Stimulated activated CD8-positive, alpha-beta memory T cell treated with anti-CD3 and anti-CD28 coated beads, Interleukin-15, amount 100 ng/mL, for 1 hour (primary cell): ENCODE measurements around the gene MYL5.
"Not testable (repeated sequence)": the region's sequence is repeated elsewhere in the genome, so short reads cannot be mapped to it uniquely, and the experiment has no call there.

Experiments
- DNase-seq: peaks from one replicate; pipeline ENCODE4 v3.0.0-alpha.2; 2020; ENCODE audit warnings: low read depth

Gene MYL5

DNA sequence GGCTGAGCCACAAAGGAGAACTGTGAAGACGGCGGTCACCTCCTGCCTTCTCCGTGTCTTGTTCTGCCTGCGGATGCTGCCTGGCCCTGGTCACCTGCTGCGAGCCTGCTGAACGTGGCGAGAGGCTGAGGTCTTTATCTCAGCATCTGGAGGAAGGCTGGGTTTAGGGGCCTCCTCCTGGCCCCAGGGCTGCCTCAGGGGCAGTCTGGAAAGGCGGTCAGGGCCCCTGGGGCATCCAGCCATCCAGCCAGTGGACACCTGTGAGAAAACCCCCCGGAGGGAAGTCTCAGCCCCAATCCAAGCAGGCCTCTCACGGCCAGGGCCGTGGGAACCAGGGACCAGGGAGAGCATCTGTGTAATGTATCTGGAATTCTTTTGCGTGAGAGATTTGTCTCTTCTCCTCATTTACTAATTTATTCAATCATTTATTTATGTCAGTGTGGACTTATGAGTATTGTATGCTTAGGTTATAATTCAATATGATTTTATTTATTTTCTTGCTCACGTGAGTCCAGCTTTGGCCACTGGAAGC, 37.6 kb upstream of the MYL5 start:
- no peak for DNase-seq

DNA sequence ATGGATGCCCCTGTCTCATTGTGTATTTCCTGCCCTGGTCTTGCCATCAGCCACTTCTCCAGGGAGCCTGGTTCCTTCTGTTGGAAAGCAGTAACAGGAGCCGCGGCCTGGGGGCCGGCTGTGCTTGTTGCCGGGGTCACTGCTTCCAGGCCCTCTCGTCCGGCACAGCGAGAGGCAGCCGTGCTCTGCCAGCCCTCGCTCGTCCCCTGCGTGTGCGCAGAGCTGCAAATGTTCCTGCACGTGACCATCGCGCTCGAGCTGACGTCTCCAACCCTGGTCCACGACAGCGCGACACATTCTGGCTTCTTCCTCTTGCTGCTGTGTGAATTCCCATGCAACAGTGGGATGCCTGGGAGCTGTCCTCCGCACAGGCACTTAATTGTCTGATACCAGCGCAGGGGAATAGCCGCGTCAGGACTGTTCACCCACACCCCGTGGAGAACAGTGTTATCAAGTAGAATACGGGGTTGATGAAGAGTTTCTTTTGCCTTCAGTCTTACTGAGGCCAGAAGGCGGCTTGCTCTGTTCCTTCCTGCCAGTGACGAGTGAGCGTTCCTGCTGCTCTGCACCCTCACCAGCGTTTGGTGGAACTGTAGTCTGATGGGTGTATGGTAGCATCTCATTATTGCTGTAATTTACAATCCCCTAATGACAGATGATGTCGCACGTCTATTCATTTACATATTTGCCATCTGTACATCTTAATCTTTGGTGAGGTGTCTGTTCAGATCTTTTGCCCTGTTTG, 36.6 kb upstream of the MYL5 start:
- no peak for DNase-seq

DNA sequence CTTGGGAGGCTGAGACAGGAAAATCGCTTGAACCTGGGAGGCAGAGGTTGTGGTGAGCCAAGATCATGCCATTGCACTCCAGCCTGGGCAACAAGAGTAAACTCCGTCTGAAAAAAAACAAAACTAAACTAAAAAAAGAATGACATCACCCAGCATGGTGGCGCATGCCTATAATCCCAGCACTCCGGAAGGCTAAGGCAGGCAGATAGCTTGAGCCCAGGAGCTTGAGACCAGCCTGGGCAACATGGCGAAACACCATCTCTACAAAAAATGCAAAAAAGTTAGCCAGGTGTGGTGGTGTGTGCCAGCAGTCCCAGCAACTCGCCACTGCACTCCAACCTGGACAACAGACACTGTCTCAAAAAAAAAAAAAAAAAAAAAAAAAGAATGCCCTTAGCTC, 32.0 kb upstream of the MYL5 start:
- DNase-seq, result not testable (repeated sequence)

DNA sequence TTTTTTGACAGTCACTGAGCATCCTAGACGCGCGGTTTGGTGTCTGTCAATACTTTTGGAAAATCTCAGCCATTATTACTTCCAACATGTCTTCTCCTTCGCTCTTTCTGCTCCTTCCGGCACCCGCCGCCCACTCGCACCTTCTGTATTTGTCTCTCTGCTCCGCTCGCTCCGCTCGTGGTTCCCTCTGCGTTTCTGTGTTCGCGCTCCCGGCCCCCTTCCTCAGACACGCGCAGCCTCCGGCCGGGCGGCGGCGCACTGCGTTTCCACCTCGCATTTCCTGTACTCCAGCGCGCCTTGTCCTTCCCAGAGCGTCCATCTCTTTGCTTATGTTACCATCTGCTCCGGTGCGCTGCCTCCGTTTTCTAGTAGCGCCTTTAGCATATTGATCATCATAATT, 27.9 kb upstream of the MYL5 start:
- no peak for DNase-seq

DNA sequence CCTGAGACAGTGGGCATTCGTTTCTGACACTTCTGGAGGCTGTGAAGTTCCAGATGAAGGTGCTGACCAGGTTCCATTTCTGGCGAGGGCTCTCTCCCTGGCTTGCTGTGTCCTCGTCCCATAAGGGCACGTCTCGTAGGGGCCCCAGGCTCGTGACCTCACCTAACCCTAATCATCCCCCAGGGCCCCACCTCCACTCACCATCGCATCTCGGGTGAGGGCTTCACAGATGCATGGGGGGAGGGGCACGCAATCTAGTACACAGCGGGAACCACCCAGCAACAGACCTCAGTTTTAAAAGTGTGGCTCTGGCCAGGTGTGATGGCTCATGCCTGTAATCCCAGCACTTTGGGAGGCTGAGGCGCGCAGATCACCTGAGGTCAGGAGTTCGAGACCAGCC, 26.9 kb upstream of the MYL5 start:
- DNase-seq, result no peak

DNA sequence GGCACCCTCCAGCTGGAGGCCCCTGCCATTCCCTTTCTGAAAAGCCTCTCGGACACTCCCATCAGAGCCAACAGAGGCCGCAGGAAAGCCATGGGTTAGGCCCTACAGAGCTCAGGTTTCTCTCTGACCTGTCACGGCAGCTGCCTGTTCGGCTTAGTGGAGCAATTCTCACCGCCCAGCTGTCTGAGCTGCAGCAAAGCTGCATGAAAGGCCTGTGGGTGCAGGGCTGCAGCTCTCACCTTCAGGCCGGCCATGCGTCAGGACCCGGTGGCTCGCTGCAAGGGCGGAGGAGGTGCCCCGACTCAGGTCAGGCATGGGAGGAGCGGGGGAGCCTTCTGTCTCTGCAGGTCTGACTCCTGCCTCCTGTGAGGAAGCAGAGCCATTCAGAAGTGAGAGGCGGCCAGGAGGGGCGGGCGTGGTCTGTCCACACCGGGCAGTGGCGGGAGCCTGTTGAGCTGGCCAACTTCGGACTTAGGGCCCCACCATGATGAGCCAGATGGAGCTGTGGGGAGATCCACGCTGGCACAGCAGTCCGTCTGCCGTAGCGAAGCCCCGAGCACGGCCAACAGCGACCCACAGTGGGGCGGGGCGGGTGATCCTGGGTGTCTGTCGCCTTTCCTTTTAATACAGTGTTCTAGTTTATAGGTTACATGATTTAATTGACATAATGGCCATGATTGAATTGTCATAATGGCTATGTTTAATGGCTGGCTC, 25.6 kb upstream of the MYL5 start:
- no peak for DNase-seq

DNA sequence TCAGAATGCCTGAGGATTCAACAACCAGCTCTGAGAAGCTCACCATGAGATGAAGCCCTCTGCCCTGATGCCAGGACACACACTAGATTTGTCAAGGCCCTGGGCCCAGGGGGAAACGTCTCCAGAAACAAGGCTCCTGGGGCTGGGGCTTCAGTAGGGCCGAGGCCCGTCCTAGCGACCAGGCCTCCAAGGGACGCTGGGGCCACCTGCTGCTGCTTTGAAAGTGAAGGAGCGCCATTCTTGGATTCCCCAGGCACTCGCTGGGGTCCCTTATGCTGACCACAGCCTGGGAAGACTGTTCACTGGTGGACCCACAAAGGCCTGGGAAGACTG, 25.1 kb upstream of the MYL5 start:
- DNase-seq, result no peak

DNA sequence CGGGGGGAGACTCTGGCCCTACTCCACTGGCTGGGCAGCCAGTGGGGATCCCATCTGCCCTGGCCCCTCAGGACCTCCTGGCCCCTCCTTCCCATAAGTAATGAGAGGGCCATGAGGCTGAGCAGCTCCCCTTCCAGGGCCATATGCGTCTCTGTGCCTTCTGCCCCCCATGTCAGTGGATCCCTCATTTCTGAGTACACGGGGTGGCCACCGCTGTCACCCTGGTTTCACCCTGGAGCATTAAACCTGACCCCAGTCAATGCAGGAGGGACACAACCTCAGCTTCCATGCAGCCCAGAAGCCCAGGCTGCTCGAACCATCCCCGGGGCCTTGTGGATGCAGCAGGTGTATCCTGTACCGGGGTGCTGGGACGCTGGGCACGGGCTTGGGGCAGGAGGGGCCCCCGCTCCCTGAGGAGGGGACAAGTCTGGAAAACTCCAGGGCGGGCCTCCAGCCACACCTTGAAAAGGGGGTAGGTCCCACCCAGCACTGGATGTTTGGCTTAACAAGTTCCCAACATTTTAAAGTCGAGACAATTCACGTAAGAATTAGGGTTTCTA, 24.5 kb upstream of the MYL5 start:
- no peak for DNase-seq

DNA sequence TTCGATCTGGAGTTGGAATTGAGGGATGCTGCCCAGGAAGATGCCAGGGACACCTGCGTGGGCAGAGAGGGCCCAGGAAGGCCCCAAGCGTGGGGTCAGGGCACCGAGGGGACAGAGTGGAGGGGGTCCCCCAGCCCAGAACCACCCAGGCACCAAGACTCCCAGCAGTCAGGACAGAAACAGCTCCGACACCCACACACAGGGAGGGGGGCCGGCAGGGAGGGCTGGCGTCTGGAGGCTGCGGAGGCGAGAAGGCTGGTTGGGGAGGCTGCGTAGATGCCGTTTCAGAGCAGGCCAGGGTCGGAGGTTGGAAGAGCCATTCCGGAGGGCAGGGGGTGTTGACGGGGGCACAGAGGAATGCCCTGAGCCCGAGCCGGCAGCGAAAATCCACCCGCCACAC, 23.9 kb upstream of the MYL5 start:
- no peak for DNase-seq

DNA sequence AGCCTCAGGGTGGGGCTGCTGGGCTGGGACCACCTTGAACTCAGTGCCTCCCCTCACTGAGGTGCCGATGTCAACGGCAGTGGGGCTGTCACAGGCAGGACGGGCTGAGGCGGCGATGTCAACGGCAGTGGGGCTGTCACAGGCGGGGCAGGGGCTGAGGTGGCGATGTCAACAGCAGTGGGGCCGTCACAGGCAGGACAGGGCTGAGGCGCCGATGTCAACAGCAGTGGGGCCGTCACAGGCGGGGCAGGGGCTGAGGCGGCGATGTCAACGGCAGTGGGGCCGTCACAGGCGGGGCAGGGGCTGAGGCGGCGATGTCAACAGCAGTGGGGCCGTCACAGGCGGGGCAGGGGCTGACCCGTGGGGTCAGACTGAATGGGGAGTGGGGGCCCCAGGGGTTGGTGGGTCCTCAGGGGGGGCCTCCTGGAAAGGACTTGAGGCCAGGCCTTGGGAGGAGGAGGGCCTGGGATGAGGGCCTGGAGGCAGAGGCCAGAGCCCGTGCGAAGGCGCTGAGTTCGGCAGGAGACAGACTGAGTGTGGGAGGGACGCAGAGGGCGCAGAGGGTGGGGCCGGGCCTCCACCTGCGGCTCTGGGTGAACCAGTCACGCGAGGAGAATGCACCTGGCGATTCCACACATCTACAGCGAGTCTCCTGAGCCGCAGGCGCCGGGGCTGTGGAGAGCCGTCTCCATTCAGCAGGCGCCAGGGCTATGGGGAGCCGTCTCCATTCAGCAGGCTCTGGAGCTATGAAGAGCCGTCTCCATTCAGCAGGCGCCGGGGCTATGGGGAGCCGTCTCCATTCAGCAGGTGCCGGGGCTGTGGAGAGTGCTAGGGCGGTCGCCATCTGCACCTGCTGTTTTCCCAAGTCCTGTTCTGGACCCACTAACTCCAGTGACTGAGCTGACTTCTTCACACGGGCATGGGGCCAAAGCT, 23.1 kb upstream of the MYL5 start:
- no peak for DNase-seq

DNA sequence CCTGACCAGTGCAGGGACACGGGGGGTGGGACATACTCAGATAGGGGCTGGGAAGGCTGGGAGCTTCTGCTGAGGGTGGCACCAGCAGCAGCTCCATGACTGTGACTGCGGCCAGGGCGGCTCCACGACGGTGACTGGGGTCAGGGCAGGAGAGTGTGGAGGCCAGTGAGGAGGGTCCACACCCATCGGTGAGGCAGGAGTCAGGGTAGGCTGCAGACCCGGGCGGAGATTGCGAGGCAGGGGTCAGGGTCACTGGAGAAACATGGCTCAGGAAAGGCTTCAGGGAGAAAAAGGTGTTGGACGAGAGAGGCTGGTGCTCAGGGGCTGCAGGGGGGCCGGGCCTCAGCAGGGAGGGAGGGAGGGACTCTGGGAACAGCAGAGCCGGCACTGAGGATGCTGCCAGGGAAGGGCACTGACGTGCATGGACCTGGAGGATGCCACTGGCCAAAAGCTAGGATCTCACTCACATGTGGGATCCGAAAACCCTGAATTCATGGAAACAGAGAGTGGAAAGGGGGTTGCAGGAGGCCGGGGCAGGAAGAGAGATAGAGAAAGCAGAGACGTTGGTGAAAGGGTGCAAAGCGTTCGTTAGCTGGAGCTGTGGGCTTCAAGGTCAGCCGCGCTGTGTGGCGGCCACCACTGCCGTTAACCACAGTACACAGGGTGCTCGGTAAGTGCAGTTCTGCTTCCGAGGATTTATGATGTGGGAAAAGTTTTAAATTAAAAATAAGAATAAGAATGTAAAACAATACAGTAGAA, 22.3 kb upstream of the MYL5 start:
- no peak for DNase-seq

DNA sequence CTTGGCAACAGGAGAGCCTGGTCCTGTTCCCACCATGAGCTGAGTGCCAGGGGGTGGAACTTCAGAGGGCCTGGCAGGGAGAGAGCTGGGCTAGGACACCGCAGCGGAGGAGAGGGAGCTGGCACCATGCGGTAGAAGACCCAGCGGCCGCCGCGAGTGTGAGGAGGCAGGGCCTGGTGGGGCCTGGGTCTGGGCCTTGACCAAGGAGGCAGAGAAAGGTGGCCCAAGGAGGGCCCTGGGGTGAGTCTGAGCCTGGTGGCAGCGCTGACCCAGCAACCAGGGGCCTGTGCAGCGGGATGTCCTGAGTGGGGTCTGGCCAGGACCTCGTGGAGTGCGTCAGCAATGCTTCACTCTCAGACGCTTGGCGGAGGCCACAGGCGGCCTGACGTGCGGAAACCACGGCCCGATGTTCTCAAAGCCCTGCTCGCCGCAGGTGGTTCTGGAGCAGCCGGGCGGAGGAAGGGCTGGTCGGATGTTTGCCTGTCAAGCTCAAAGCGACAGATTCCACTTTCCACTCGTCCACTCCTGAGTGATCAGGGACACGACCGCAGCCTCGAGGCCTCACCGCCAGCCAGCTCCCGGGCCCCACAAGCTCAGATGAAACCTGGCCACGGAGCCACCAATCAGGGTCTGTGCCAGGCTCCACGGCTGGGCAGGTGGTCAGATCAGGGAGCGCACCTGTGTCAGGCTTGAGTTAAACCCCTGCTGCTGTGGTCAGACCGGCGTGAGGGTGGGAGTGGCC, 21.1 kb upstream of the MYL5 start:
- DNase-seq, result no peak

DNA sequence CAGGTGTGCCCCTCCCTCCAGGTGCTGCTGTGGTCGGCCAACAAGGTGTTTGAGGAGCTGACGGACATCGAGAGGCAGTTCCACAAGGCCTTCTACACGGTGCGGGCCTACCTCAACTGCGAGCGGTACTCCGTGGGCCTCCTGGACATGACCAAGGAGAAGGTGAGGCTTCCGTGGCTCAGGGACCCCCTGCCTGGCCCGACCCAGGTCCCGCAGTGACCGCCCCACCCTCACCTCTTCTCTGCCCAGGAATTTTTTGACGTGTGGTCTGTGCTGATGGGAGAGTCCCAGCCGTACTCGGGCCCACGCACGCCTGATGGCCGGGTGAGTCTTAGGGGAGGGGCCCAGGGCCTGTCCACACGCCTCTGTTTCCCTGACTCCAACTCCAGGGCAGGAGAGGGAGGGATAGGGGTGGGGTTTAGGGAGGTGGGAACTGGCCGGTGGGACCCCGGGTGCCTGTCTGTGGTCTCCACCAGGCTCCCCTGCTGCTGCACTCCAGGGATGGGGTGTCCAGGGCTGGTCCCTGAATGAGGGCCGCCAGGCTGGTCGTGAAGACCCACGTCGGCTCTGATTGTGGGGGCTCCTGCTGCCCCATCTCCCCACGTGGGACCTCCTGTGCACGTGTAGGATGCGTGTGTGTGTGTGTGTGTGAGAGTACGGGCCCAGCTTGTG, 20.4 kb upstream of the MYL5 start:
- no peak for DNase-seq

DNA sequence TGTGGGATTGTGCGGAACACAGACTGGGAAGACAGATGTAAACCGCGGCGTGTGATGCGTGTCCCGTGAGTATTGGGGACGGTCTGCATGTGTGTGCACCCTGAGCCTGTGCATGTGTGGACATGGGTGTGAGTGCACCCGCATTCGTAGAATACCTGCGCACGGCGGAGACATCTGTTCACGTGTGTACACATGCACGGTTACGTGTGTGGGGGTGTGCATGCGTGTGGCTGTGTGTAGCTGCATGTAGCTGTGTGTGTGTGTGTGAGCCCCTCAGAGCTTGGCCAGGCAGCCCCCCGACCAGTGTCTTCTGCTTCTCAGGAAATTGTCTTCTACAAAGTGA, 19.9 kb upstream of the MYL5 start:
- DNase-seq, result no peak

DNA sequence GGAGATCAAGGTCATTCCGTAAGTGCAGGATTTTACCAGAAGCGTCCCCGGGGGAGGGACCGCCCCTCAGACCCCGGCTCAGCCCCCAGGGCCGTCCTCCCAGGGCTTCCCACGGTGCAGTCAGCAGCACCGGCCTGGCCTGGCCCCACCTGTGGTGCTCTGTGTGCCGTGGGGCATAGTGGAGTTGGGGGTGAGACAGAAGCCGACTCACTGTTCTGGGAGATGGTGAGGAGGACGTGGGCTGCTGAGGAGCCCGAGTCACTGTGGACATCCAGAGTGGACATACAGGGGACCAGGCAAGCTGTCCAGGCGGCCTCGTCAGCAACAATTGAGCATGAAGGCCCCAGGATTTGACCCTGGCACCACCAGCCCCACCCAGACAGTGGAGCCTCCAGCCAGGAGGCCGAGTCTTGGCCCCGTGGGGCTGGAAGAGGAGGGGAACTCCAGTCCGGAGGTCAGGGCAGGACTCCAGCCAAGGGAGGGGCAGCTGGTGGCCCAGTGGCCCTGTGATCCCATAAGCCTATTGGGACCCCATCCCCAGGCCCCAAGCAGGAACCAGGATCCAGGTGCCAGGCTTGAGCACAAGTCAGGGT, 19.4 kb upstream of the MYL5 start:
- DNase-seq, result no peak

DNA sequence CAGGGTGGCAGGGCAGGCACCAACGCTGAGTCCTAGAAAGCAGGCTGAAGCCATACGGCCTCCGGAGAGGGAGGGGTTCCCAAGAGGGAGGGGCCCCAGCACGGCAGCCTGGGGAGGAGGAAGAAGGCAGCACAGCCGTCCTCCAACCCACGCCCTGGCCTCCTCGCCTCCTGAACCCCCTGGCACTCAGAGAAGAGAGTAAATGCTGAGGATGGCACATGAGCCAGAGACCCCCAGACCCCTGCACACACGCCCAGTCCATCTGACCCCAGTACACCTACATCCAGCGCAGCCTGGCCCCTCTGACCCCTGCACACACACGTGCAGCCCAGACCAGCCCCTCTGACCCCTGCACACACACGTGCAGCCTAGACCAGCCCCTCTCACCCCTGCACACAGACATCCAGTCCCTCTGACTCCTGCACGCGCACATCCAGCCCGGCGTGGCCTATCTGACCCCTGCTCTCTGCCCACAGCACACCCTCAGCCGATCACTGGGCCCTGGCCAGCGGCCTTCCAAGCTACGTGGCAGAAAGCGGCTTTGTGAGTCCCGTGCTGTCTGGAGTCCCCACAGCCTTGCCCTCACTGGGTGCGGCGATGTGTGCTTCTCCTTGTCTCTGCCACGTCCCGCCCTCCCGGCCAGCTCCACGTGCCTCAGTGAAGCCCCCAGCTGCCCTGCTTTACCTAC, 18.7 kb upstream of the MYL5 start:
- no peak for DNase-seq

DNA sequence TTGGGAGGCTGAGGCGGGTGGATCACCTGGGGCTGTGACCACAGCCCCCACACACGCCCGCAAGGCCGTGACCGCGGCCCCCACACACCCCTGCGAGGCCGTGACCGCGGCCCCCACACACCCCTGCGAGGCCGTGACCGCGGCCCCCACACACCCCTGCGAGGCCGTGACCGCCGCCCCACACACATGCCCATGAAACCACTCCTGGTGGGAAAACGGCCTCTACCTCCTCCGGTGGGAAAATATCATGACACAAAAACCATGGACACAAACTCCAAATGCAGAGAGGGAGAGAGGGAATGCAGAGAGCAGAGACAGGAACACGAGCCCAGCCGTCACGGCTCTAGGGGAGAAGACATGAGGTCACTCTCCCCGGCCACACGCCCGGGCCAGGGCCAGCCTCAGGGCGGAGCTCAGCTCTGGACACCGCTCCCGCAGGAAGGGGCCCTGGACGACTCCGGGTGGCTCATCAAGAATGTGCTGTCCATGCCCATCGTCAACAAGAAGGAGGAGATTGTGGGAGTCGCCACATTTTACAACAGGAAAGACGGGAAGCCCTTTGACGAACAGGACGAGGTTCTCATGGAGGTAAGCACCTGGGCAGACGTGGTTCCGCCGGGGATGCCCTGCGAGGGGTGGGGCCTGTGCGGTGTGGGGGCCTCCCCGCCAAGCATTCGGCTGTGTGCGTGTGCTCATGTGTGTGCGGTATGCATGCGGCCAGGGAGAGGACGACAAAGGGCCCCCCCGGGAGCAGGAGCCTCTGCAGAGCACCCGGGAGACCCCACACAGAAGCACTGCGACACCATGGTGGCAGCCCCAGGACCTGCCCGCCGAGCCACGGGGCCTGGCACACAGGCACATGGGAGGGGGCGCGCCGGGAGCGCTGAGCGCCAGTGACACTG, 17.7 kb upstream of the MYL5 start:
- DNase-seq, result no peak

DNA sequence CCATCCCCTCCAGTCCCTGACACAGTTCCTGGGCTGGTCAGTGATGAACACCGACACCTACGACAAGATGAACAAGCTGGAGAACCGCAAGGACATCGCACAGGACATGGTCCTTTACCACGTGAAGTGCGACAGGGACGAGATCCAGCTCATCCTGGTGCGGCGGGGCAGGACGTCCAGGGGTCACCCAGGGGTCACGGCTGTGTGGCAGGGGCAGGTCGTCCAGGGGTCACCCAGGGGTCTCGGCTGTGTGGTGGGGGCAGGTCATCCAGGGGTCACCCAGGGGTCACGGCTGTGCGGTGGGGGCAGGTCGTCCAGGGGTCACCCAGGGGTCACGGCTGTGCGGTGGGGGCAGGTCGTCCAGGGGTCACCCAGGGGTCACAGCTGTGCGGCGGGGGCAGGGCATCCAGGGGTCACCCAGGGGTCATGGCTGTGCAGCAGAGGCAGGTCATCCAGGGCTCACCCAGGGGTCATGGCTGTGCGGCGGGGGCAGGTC, 17.0 kb upstream of the MYL5 start:
- DNase-seq, result no peak
